IPS-NIHi7 (cell line): Measurements from ENCODE around the gene TRPM1.

Source experiments
- DNase-seq: peaks from one replicate; pipeline ENCODE4 v3.0.0; 2012; ENCODE audit warnings: mixed read lengths; ENCODE audit errors: extremely low spot score

TRPM1 gene

DNA sequence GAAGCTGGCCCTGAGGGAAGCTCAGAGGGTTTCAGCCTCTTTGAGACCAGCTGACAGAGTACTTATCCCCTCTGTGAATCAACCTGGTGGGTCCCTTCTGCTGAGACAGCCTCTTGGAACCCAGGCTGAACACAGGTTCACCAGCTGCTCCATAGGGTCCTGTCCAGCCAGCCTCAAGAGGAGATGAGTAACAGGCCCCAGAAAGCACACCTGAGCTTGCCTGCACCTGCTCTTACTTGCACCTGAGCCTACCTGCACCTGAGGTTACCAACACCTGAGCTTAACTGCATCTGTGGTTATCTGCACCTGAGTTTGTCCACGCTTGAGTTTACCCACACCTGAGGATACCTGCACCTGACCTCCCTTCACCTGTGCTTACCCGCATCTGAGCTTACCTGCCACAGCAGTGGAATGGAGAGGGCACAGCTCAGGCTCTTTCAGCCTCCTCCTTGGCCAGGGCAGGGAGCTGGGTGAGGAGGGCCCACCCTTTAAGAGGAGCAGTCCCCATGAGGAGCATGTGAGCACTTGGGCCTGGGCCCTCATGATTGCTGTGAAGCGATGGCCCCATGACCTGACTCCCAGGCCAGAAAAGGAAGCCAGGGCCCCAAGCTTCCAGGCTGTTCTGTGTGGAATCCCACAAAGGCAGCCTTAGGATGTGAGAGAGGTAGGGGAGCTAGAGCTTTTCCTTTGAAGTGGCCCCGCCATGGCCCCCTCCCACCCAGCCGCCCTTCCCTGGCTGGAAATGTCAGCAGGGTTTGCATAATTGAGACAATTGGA lies at the start of gene TRPM1:
TRPM1 (minus strand) TSS at position 464 of the 777 bp plus-strand sequence. CDS start 20,370 bp downstream, outside the sequence.
- no peak for DNase-seq

DNA sequence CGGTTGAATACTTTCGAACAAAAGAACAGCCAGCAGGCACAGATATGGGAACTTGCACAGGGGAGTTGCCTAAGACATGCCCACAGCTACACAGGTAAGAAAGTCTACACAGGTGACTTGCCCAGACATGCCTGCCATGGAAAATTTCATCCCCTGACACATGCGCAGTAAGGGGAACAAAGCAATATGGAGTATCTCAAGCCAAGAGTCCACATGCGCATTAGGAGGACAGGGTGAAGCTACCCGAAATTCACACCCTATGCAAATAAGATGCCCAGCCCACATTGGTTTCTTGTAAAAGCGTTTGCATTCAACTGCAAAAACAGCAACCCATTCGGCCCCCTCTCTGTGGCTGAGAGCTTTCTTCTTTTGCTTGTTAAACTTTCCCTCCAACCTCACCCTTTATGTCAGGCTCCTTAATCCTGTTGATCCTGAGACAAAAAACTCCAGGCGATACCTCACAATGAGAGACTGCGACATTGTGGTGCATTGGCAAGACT lies 49.3 kb upstream of the TRPM1 start:
- DNase-seq: no peak

DNA sequence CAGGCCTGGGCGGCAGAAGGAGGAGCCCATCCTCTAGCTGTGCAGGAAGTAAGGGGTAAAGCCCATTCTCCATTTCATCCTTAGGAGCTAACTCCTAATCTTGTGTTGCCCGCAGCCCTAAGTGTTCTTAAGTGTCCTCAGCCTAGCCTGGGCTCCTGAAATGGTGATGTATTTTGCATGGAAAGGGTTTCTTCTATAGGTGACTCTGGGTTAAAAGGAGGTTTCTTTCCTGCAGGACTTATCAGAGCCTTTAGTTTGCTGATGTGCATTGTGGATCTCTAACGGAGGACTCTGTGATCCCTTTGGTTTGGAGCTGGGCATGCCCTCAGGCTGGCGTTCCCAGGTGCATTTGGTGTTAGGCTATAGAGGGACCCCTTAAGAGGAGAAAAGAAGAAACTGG lies 48.5 kb upstream of the TRPM1 start:
- DNase-seq: no peak

DNA sequence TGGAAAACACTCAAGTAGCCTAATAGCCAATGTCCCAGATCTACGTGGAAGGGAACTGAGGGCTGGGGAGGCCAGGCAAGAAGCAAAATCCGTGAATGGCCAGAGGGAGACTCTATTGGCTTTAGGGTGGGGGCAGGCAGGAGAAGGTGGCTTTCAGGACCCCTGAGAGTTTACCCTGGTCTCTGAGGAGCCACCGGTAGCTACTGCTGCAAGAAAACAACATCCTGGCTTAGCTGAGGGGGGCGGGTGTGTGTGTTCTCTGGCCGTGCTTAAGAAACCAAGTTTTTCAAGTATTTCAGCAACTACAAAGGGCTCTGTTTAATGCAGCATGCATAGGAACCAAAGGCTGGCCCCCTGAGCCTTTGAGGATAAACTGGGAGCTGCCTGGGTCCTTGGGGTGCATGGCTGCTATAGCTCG lies 47.6 kb upstream of the TRPM1 start:
- DNase-seq: no peak

DNA sequence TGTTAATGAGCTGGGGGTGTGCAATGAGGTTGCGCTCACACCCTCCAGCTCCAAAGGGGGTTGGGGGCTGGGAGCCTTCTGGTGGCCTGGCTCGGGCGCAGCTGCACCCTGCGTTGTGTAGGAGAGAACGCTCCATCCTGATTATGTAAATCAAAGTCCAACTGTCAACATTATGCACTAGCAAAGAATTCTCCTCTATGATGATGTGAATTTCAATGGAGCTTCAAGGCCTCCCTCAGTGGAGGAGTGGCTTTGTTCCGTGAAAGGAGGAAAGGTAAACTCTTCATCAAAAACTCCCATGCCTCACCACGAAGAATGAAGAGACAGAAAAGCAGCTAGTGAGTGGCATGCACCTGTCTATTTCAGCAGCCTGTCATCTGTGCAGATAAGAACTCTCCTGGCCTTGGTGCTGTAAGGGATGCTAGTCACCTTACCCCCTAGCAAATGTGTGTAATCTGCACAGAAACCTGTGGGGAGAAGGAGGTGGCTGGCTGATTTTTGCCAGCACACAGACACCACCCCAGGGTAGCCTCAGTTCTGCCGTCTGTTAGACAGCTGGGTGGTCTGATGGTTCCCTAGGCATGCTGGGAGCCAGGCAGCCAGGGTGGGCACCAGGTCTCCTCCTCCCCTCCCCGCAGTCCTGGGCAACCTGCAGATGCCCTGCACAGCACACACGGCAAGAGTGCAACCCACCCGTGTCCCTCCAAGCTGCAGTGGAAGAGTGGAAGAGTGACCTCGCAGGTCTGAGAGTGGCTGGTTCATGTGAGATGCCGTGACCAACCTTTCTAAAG lies 47.0 kb upstream of the TRPM1 start:
- DNase-seq: no peak

DNA sequence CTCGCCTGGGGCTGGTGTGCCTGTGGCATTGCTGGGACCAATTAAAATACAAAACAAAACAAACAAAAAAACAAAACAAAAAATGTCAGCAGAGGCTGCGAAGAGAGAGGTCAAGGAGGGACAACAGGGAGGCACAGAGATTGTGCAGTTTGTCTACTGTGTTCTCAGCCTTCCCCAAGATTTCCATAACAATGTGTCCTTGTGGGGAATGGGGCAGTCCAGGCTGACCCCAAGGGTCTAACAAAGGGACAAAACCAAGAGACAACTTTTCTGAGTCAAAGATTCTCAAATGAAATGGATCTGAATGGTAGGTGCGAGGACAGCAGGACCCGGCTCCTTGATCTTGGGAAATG lies 46.4 kb upstream of the TRPM1 start:
- no peak for DNase-seq

DNA sequence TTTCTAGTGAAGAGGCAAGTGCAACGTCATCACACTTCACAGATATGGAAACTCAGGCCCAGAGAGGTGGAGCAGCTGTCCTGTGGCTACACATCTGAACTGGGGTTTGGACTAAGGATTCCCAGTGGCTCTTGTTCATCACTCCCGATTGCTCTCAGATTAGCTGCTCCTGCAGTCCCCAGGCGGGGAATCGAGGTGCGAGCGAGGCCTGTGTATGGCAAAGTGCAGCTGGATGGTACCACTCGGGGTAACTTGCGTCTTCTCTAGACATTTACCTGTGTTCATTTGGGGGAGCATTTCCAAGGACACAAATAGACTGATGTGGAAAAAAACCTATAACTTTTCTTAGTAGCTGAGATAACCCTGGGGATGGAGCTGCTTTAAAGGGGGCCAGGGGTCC lies 45.9 kb upstream of the TRPM1 start:
- DNase-seq: no peak

DNA sequence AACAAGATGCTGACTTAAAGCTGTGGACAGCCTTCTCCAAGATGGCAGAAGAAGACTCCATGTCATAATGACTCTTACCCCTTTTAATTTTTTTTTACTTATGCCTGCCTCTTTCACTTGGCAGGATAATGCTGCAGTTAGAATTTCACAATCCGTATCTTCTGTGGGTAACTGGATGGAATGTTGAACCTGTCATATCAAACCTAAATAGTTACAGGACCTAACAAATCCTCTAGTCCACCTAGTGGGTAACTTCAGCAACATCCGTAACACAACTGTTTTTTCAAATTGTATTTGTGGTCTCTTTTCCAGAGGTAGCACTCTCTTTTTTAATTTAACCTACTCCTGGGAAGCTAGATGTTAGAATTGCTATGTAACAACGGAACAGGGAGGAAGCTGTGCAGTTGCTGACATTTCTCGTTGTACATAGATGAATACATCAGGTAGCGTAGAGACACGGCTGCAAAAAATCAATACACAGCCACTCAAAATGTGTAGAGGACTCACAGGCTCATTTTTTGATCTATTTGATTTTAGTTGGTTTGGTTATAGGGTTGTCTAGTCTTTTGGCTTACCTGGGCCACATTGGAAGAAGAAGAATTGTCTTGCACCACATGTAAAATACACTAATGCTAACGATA lies 43.9 kb upstream of the TRPM1 start:
- peak; percentile 17 for DNase-seq

DNA sequence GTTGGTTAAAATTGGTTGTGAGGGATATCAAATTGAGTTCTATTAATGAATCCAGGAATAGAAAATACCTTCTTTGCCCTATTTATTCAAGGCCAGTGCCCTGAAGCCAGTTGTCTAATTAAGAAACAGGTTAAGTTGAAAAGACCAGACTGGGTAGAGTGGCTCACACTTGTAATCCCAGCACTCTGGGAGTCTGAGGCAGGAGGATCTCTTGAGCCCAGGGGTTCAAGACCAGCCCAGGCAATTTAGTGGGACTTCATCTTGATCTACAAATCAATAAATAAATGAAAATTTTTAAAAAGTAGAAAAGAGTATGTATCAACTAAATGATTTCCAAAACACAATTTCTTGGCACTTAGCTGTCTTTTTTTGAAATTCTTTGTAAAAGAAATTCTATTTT lies 40.3 kb upstream of the TRPM1 start:
- DNase-seq: no peak

DNA sequence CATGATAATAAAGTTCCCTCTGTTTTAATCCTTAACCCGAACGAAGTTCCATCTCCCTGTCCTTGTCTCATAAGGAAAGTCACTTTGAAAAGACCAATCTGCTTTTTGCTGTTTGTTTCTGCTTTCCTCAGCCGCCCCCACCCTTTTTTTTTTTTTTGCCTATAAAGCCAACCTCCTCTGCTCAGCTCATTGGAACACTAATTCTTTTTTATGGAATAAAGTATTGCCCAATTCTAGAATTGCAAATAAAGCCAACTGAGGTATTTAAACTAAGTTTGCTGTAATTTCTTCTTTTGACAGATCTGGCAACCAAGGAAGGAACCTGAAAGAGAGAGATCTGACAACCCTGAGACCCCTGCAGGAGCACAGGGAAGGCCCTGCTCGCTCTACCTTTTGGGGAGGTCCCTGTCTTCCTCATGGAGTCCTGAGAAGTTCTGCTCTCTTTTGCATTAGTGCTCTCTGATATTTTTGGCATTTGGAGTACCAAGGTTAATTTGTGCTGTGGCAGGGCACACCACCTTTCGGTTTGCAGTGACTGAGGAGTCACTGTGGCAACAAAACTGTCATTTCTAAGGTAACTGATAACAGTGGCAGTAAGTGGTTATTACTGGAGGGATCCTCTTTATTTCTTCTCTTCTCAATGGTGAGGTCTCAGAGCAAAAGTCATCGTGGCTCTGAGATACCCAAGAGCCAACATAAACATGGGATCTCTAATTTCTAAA lies 35.2 kb upstream of the TRPM1 start:
- no peak for DNase-seq

DNA sequence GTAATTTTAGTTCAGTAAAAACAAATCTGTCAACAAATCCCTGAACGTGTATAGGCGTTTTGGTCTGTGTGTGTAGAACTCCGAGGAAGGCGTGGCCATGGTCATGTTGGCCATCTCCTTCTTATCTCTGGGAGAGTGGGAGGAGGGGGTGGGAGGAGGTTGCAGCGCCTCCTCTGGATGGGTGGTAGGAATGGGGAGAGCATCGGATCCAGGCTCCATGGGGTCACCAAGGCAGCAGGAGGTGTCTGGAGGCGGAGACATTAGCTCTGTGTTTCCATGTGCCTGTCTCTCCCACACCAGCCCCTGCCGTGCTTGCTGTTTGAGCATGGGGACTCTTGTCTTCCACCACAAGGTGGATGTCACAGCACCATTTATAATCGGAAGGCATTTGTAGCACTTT lies 34.5 kb upstream of the TRPM1 start:
- peak; percentile 65 for DNase-seq

DNA sequence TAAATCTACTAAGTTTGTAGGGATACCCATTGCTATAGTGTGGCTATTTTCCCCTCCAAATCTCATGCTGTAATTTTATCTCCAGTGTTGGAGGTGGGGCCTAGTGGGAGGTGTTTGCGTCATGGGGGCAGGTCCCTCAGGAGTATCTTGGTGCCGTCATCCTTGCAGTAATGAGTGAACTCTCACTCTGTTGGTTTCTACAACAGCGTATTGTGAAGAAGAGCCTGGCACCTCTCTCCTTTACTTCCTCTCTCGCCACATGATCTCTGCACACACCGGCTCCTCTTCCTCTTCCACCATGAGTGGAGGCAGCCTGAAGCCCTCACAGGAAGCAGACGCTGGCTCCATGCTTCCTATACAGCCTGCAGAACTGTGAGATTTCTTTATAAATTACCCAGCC lies 34.0 kb upstream of the TRPM1 start:
- no peak for DNase-seq

DNA sequence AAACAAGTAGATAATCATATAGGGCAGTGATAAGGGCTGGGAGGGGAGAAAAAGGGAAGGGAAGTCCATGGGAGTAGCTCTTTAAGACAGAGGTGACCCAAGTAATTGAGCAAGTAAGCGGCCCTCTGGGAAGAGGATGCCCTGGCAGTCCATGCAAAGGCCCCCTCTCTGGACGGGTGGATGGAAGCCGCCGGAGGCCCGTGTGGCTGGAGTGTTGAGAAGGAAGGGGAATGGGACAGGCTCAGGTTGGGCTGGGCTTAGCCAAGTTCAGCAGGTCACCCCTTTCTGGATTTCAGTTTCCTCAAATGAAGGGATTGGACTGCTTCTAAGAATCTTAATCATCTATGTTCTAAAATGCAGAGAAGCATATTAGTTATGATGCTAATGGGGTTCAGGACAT lies 32.4 kb upstream of the TRPM1 start:
- DNase-seq: no peak

DNA sequence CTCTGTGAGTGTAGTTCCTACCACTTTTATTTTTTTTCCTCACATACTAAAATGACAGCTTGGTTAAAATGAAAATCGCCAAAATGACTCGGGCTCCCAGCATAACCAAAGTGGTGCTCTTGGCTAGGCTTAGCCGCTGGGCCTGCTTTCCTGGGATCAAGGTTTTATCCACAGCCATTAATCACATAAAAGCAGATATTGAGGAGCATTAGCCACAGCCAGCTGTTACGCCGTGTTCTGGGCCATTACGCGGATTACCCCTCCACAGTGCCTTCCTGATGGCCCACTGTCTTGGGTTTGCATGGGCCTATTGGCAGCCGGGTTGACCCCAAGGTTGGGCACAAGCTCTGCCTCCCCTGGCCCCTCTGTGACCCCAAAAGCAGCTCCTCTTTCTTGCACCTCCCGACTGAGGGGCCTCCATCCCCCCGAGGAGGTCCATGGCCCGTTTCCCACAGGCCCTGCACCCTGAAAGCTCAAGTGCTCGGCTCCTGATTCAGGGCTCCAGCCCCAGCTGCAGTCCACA lies 30.4 kb upstream of the TRPM1 start:
- no peak for DNase-seq

DNA sequence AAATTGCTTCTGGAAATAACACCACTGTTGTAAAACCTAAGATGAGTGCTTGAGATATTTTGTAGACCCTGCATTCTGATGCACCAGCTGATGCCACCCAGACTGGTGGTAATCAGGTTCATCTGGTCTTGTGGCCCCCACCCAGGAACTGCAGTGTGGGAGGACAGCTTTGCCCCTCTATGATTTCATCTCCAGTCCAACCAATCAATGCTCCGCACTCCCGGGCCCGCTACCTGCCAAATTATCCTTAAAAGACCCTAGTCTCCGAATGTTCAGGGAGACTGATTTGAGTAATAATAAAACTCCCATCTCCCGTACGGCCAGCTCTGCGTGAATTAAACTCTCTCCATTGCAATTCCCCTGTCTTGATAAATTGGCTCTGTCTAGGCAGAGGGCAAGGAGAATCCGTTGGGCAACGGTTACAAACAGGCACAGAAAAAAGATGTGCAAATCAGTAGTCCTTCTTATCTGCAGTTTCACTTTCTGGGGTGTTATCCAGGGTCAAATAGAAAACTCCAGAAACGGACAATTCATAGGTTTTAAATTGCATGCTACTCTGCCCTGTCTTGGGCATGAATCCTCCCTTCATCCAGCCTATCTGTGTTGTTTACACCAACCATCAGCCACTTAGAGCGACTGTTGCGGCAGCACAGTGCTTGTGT lies 29.2 kb upstream of the TRPM1 start:
- DNase-seq: no peak

DNA sequence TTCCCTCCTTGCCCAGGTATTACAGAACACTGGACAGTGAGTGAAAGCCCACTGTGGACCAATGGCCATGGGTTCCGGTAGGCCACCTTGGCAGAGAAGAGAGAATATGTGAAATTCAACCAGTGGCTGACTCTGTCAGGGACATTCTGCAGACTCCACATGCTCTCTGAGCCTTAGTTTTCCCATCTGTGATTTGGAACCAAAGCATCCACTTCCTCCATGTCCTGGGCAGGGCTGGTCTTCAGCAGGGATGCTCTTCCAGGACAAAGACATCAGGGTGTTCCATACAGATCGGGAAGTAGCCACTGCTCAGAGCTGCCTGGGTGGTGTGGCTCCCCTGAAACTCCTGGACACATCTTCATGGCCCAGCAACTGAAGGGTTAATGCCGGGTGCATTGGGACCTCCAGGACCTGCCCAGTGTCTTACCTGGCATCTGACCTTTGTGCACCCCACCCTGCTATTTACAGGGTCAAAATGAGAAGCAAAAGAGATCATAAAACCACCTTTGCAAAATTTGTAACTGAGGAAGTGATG lies 28.3 kb upstream of the TRPM1 start:
- DNase-seq: no peak

DNA sequence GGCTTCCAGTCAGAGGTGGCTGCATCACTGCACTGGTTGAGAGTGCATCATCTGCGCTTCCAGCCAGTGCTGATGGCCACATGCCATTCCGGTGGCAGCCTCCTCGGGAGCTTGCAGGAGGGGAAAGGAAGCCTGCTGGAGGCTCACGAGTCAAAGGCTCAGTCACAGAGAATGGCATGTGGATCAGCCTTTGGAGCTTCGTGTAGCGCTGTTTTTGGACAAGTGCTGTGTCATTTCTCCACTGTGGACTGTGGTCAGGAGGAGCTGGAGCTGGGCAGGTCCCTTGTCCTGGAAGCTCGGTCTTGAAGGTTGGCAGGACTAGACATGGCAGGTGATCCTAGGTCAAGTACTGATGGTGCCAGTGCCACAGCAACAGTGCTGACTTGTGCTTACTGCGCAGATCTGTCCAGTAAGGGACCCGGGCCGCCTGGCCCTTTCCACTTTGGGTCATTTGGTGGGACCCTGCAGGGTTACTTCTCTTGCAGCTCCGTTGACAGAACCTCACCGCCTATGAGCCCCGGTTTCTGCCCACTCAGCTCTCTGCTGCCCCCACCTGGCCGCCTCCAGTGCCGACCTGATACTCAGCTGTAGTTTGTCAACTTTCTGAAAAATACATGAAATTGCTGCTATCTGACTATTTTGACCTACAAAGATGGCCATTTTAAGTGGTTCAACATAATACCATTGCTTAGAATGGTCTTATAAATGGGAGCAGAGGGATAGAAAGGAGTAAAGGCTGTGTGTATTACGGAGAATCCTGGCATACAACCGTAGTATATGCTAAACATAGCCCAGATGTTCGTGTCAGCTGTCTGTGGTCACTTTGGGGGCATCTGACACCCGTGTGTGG lies 27.6 kb upstream of the TRPM1 start:
- DNase-seq: peak; percentile 82

DNA sequence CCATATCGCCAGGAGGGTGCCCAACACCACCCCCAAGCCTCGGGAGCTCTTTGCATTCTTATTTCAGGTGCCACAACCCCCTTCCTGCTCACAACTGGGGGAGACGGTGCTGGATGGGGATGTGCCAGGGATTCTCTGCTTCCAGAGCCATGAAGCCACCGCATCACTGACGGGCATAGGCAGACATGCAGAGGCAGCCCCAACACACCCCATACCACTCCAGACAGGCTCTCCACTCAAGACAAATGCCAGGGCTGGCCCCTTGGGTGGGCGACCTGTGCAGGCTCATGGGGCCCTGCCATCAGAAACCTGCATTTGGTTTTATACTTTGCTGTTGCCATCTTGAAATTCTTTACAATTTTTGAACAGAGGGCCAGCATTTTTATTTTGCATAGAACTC lies 27.0 kb upstream of the TRPM1 start:
- DNase-seq: no peak

DNA sequence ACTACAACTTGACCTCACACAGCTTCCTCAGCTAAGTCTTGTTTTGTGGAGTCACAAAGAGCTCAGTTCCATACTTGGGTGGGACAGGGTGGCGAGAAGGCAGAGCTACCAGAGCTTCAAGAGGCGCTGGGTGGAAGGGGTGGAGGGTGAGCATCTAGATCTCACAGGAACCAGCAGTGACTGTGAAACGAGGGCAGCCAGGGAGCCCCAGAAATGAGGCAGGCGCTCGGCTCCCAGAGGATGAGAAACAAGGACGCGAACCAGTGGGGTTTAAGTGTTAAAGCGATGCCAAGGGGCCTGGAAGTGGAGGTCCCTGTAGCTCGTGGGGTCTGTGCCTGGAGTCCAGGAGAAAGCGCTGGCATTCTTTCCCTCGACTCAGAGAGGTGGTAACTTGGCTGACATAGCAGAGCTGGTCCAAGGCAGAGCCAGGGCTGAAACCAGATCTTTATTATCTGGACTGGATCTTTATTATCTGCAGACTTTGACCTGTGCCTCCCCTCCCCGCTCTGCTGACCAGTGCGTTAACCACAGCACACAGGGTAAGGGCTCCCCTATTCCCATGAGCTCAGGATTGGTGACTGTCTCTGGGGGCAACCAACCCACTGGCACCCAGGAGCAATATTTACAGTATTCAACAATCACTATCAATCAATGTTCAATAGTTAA lies 26.2 kb upstream of the TRPM1 start:
- no peak for DNase-seq
